Endodermal cell (in vitro differentiated cells): Measurements from ENCODE around the gene SMIM21. TPM values are rescaled to one million over a fixed set of nuclear protein-coding genes. Genes with fewer than 3 reads are reported as not detected.

Source experiments
- DNase-seq: peaks from one replicate; pipeline ENCODE4 v3.0.0-alpha.2; 2017
- H3K27ac ChIP-seq: 2 replicates; pipeline ENCODE4 v1.5.1; 2013; ENCODE audit warnings: mild to moderate bottlenecking, low read depth, low read length, moderate library complexity
- H3K27me3 ChIP-seq: 2 replicates; pipeline ENCODE4 v1.6.1; 2013; ENCODE audit warnings: mild to moderate bottlenecking, low read length, moderate library complexity; ENCODE audit not compliant: insufficient read depth, control insufficient read depth, poor library complexity, severe bottlenecking
- H3K36me3 ChIP-seq: 2 replicates; pipeline ENCODE4 v1.7.0; 2013; ENCODE audit warnings: mild to moderate bottlenecking, low read length, moderate library complexity; ENCODE audit not compliant: control insufficient read depth, insufficient read depth
- H3K4me1 ChIP-seq: one replicate; pipeline ENCODE4 v1.7.0; 2013; ENCODE audit warnings: low read length; ENCODE audit not compliant: control insufficient read depth, insufficient read depth
- H3K4me3 ChIP-seq: 2 replicates; pipeline ENCODE4 v1.5.1; 2013; ENCODE audit warnings: mild to moderate bottlenecking, low read length, moderate library complexity
- H3K9ac ChIP-seq: 2 replicates; pipeline ENCODE4 v1.6.1; 2013; ENCODE audit warnings: mild to moderate bottlenecking, low read length, moderate library complexity; ENCODE audit not compliant: poor library complexity, severe bottlenecking; ENCODE audit errors: extremely low read depth
- H3K9me3 ChIP-seq: 2 replicates; pipeline ENCODE4 v1.6.1; 2013; ENCODE audit warnings: mild to moderate bottlenecking, low read length, moderate library complexity; ENCODE audit not compliant: control insufficient read depth
- H3K27ac Mint-ChIP-seq: 2 replicates; pipeline ENCODE4 v1.8.0; 2020; ENCODE audit warnings: mixed read lengths
- H3K27me3 Mint-ChIP-seq: 2 replicates; pipeline ENCODE4 v1.8.0; 2021; ENCODE audit warnings: mild to moderate bottlenecking, mixed read lengths; ENCODE audit not compliant: insufficient read depth
- H3K36me3 Mint-ChIP-seq: 2 replicates; pipeline ENCODE4 v1.8.0; 2020; ENCODE audit warnings: low read depth, mixed read lengths
- H3K4me1 Mint-ChIP-seq: 2 replicates; pipeline ENCODE4 v1.8.0; 2020; ENCODE audit warnings: mixed read lengths
- H3K4me3 Mint-ChIP-seq: 2 replicates; pipeline ENCODE4 v1.8.0; 2020; ENCODE audit warnings: mild to moderate bottlenecking, moderate library complexity, mixed read lengths
- H3K9me3 Mint-ChIP-seq: 2 replicates; pipeline ENCODE4 v1.8.0; 2020; ENCODE audit warnings: mild to moderate bottlenecking, mixed read lengths
- WGBS, 2 experiments: methylation state at CpG; one replicate each; pipeline versions ENCODE4 v1.1.5 to v1.1.7; 2013; ENCODE audit warnings: missing lambda C conversion rate in 2 of 2, mixed read lengths in 1 of 2; ENCODE audit not compliant: insufficient coverage in 1 of 2, insufficient read length in 1 of 2; 5-methylcytosine and 5-hydroxymethylcytosine counted together
- total RNA-seq, 2 donors: library from RNA; stranded (reverse); fragmentation: NEBNext Ultra II Directional in 1 of 2; extraction: Animal tissue kit (Norgen Biotek cat#: 25700) in 1 of 2; gene quantifications; 2 replicates in 1 of 2; 3 replicates in 1 of 2; pipeline ENCODE4 v1.2.1, GENCODE V29; 2021
- TF ChIP-seq, protein P1 (sequence below): fragments of 200-600 bp; sonication (generic); conservative IDR thresholded peaks from 2 replicates; pipeline ENCODE4 v1.5.0; 2021; ENCODE audit warnings: antibody characterized with exemption, mild to moderate bottlenecking

The SMIM21 gene
- total RNA-seq, 2 donors from 2014 or later: not detected

DNA sequence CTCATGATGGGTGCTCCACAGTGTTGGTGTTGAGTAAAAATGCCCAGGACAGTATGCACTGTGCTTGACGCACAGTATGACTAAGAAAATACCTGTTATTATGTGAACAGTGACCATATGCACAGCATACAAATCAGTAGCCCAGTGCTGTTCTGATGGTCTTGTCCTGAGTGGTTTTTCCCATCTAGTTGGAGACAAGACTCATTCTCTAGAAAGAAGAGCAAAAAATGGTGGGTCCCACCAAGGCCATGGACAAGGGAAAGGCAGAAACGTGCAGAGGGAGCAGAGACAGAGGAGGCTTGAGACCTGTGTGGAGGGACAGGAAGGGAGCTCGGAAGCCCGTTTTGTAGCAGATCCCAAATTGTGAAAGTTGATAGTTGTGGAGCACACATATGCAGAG, 987 bp upstream of the SMIM21 start:
- Histone ChIP-seq H3K27me3 (no peaks in the 10 kb centered on the region), H3K4me3 (no peak overlapping the region), H3K9me3 (no peaks in the 10 kb centered on the region), H3K4me1 (peaks cover 3% of the 10 kb centered on the region), H3K27ac (no peak overlapping the region), H3K36me3 (no peaks in the 10 kb centered on the region), H3K9ac (no peak overlapping the region)
- Mint-ChIP-seq H3K4me1 (peaks cover 4% of the 10 kb centered on the region), H3K27ac (no peak overlapping the region), H3K4me3 (no peak overlapping the region), H3K9me3 (no peaks in the 10 kb centered on the region), H3K36me3 (no peaks in the 10 kb centered on the region), H3K27me3 (peaks cover 9% of the 10 kb centered on the region)
- TF ChIP-seq, protein P1, sequence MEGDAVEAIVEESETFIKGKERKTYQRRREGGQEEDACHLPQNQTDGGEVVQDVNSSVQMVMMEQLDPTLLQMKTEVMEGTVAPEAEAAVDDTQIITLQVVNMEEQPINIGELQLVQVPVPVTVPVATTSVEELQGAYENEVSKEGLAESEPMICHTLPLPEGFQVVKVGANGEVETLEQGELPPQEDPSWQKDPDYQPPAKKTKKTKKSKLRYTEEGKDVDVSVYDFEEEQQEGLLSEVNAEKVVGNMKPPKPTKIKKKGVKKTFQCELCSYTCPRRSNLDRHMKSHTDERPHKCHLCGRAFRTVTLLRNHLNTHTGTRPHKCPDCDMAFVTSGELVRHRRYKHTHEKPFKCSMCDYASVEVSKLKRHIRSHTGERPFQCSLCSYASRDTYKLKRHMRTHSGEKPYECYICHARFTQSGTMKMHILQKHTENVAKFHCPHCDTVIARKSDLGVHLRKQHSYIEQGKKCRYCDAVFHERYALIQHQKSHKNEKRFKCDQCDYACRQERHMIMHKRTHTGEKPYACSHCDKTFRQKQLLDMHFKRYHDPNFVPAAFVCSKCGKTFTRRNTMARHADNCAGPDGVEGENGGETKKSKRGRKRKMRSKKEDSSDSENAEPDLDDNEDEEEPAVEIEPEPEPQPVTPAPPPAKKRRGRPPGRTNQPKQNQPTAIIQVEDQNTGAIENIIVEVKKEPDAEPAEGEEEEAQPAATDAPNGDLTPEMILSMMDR: no peak
- no peak for DNase-seq
- 90% methylated on average over 3 to 4 of the region's 4 CpGs for WGBS, 2 experiments

GRCh38 chr18:75422341-75422910, 5.1 kb downstream of the SMIM21 start:
- Mint-ChIP-seq H3K27me3 (no peaks in the 10 kb centered on the region), H3K4me1 (no peaks in the 10 kb centered on the region), H3K27ac (no peak overlapping the region), H3K9me3 (peaks cover 13% of the 10 kb centered on the region), H3K36me3 (peaks cover 2% of the 10 kb centered on the region), H3K4me3 (no peak overlapping the region)
- TF ChIP-seq, protein P1: no peak
- no peaks in the 10 kb centered on the region for H3K36me3 ChIP-seq
- H3K4me1 ChIP-seq: no peaks in the 10 kb centered on the region
- H3K27me3 ChIP-seq: no peaks in the 10 kb centered on the region
- no peak overlapping the region for H3K9ac ChIP-seq
- no peak for DNase-seq
- no peak overlapping the region for H3K27ac ChIP-seq
- 83 to 92% methylated on average over 1 of the region's 1 CpG for WGBS, 2 experiments
- no peaks in the 10 kb centered on the region for H3K9me3 ChIP-seq
- no peak overlapping the region for H3K4me3 ChIP-seq

DNA sequence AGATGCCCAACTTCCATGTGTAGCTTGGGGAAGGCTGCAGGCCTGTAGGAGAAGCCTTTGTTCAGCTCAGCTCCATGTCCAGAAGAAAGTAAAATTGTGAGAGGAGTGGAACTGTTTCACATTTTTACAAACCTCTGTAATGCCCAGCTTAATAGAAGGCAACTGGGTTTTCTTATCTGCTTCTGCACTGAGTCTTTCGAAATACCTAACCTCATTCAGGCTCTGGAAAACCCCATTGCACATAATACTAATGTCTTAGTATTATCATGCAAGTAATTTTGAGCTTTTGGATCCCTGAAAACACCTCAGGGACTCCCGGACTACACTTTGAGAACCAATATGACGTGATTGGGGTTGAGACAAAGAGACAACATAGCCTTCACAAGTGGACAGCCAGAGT, 5.8 kb downstream of the SMIM21 start:
- H3K4me1 Mint-ChIP-seq: no peaks in the 10 kb centered on the region
- Histone ChIP-seq H3K36me3 (no peaks in the 10 kb centered on the region), H3K4me3 (no peak overlapping the region), H3K27ac (no peak overlapping the region), H3K27me3 (no peaks in the 10 kb centered on the region), H3K4me1 (no peaks in the 10 kb centered on the region), H3K9me3 (no peaks in the 10 kb centered on the region), H3K9ac (no peak overlapping the region)
- TF ChIP-seq, protein P1: no peak
- H3K4me3 Mint-ChIP-seq: no peak overlapping the region
- peaks cover 13% of the 10 kb centered on the region for H3K9me3 Mint-ChIP-seq
- H3K36me3 Mint-ChIP-seq: peaks cover 2% of the 10 kb centered on the region
- 89 to 90% methylated on average over 2 to 3 of the region's 3 CpGs for WGBS, 2 experiments
- no peak for DNase-seq
- no peak overlapping the region for H3K27ac Mint-ChIP-seq
- no peaks in the 10 kb centered on the region for H3K27me3 Mint-ChIP-seq
